Neural cell (in vitro differentiated cells): ENCODE data around the gene GATM. TPM values are rescaled to one million over a fixed set of nuclear protein-coding genes. Genes with fewer than 3 reads are reported as not detected.

Experiments
- H2AFZ ChIP-seq: fragments of 200-600, 300-800 bp; sonication (generic), shearing (Covaris generic); 2 replicates; pipeline ENCODE4 v1.6.0; 2014; ENCODE audit warnings: low read depth, mild to moderate bottlenecking, antibody characterized with exemption, low read length, moderate library complexity
- H3F3A ChIP-seq: fragments of 200-600 bp; shearing (Covaris generic); 2 replicates; pipeline ENCODE4 v1.6.1; 2016; ENCODE audit warnings: mild to moderate bottlenecking, moderate library complexity, mixed read lengths, antibody characterized with exemption, low read length; ENCODE audit not compliant: insufficient read depth, poor library complexity, severe bottlenecking
- H3K27ac ChIP-seq: fragments of 200-600, 300-800 bp; sonication (generic), shearing (Covaris generic); 2 replicates; pipeline ENCODE4 v1.5.1; 2014; ENCODE audit warnings: mild to moderate bottlenecking, low read length, moderate library complexity
- H3K27me3 ChIP-seq: fragments of 300-800, 200-600 bp; sonication (generic), shearing (Covaris generic); 2 replicates; pipeline ENCODE4 v1.6.0; 2014; ENCODE audit warnings: mild to moderate bottlenecking, low read depth, low read length, moderate library complexity; ENCODE audit not compliant: insufficient read depth
- H3K36me3 ChIP-seq: fragments of 300-800, 200-600 bp; sonication (generic), shearing (Covaris generic); 2 replicates; pipeline ENCODE4 v1.5.1; 2014; ENCODE audit warnings: mild to moderate bottlenecking, antibody characterized with exemption, low read length, moderate library complexity; ENCODE audit not compliant: insufficient read depth
- H3K4me2 ChIP-seq: fragments of 300-800, 200-600 bp; sonication (generic), shearing (Covaris generic); 2 replicates; pipeline ENCODE4 v1.6.0; 2014; ENCODE audit warnings: mild to moderate bottlenecking, low read length
- H3K4me3 ChIP-seq: fragments of 300-800, 200-600 bp; sonication (generic), shearing (Covaris generic); 2 replicates; pipeline ENCODE4 v1.5.1; 2014; ENCODE audit warnings: mild to moderate bottlenecking, low read length, moderate library complexity
- H3K79me2 ChIP-seq: fragments of 200-600 bp; shearing (Covaris generic); replicated peaks from 2 replicates; pipeline ENCODE4 v1.6.0; 2014; ENCODE audit warnings: mild to moderate bottlenecking, low read length, moderate library complexity; ENCODE audit not compliant: insufficient read depth
- H3K9ac ChIP-seq: fragments of 300-800, 200-600 bp; sonication (generic), shearing (Covaris generic); 2 replicates; pipeline ENCODE4 v1.6.1; 2016; ENCODE audit warnings: mild to moderate bottlenecking, low read length, mixed read lengths
- H3K9me2 ChIP-seq: fragments of 200-600 bp; shearing (Covaris generic); 2 replicates; pipeline ENCODE4 v1.6.1; 2016; ENCODE audit warnings: mild to moderate bottlenecking, low read length, mixed read lengths; ENCODE audit not compliant: insufficient read depth
- H3K9me3 ChIP-seq: fragments of 200-600, 300-800 bp; sonication (generic), shearing (Covaris generic); 2 replicates; pipeline ENCODE4 v1.6.1; 2016; ENCODE audit warnings: mild to moderate bottlenecking, mixed run types, low read length, moderate library complexity, mixed read lengths
- H4K20me1 ChIP-seq: fragments of 200-600 bp; shearing (Covaris generic); 2 replicates; pipeline ENCODE4 v1.6.1; 2016; ENCODE audit warnings: mild to moderate bottlenecking, mixed run types; ENCODE audit not compliant: insufficient read depth
- EP300 ChIP-seq: fragments of 450-650 bp; conservative IDR thresholded peaks from 2 replicates; pipeline ENCODE4 v1.6.1; 2014; ENCODE audit warnings: antibody characterized with exemption, mild to moderate bottlenecking, moderate library complexity; ENCODE audit not compliant: poor library complexity, severe bottlenecking
- EZH2 ChIP-seq: fragments of 200-600, 300-800 bp; shearing (Covaris generic), sonication (generic); IDR thresholded peaks from 2 replicates; pipeline ENCODE4 v1.6.1; 2014; ENCODE audit warnings: antibody characterized with exemption, low read length, borderline replicate concordance, mild to moderate bottlenecking; ENCODE audit not compliant: insufficient read depth, poor library complexity, severe bottlenecking
- MXI1 ChIP-seq: fragments of 450-650 bp; conservative IDR thresholded peaks from 2 replicates; pipeline ENCODE4 v1.6.1; 2014; ENCODE audit warnings: antibody characterized with exemption, mild to moderate bottlenecking; ENCODE audit not compliant: poor library complexity, severe bottlenecking
- POLR2AphosphoS5 ChIP-seq: IDR thresholded peaks from 2 replicates; pipeline ENCODE4 v1.6.1; 2012
- RAD21 ChIP-seq: fragments of 450-650 bp; conservative IDR thresholded peaks from 2 replicates; pipeline ENCODE4 v1.6.1; 2014; ENCODE audit warnings: antibody characterized with exemption, mild to moderate bottlenecking, moderate library complexity
- SMC3 ChIP-seq: fragments of 450-650 bp; conservative IDR thresholded peaks from 2 replicates; pipeline ENCODE4 v1.6.1; 2014; ENCODE audit warnings: antibody characterized with exemption, mild to moderate bottlenecking, moderate library complexity; ENCODE audit not compliant: poor library complexity
- TAF1 ChIP-seq: IDR thresholded peaks from 2 replicates; pipeline ENCODE4 v1.6.1; 2012; ENCODE audit warnings: low read depth
- polyA plus RNA-seq: library from polyadenylated mRNA; depleted of rRNA; stranded (reverse); fragments of >200 nt; gene quantifications from 2 replicates; pipeline ENCODE4 v1.2.3, GENCODE V29; 2014
- TF ChIP-seq, protein P1 (sequence below): IDR thresholded peaks from 2 replicates; pipeline ENCODE4 v1.6.1; 2012; ENCODE audit warnings: borderline replicate concordance
- TF ChIP-seq, protein P2 (sequence below): fragments of 450-650 bp; IDR thresholded peaks from 2 replicates; pipeline ENCODE4 v1.5.1; 2014; ENCODE audit warnings: antibody characterized with exemption, mild to moderate bottlenecking, moderate library complexity; ENCODE audit not compliant: poor library complexity, severe bottlenecking

Gene GATM
- polyA plus RNA-seq, 1 donor from 2014 or later = 13.3 TPM

DNA sequence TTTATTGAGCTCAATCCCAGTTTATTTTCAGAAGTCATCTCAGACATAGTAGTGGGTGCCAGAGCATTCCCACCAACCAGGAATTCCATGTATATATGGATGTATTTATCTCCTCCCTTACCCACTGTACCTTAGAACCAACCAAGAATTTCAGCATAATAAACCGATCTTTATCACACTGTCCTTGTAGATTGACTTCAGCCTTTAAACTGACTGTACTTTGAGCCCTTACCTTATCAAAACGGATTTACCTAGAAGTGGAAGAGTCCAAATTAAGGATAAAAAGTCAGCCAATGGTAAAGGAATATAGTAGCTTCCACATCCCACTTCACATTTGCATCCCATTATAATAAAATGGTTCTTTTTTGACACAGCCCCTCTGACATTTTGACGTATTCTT is 37.9 kb downstream of the GATM start:
- H2AFZ ChIP-seq = no peak overlapping the region
- H4K20me1 ChIP-seq = no peaks in the 10 kb centered on the region
- TF ChIP-seq, protein P1, sequence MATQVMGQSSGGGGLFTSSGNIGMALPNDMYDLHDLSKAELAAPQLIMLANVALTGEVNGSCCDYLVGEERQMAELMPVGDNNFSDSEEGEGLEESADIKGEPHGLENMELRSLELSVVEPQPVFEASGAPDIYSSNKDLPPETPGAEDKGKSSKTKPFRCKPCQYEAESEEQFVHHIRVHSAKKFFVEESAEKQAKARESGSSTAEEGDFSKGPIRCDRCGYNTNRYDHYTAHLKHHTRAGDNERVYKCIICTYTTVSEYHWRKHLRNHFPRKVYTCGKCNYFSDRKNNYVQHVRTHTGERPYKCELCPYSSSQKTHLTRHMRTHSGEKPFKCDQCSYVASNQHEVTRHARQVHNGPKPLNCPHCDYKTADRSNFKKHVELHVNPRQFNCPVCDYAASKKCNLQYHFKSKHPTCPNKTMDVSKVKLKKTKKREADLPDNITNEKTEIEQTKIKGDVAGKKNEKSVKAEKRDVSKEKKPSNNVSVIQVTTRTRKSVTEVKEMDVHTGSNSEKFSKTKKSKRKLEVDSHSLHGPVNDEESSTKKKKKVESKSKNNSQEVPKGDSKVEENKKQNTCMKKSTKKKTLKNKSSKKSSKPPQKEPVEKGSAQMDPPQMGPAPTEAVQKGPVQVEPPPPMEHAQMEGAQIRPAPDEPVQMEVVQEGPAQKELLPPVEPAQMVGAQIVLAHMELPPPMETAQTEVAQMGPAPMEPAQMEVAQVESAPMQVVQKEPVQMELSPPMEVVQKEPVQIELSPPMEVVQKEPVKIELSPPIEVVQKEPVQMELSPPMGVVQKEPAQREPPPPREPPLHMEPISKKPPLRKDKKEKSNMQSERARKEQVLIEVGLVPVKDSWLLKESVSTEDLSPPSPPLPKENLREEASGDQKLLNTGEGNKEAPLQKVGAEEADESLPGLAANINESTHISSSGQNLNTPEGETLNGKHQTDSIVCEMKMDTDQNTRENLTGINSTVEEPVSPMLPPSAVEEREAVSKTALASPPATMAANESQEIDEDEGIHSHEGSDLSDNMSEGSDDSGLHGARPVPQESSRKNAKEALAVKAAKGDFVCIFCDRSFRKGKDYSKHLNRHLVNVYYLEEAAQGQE = no peak
- TF ChIP-seq EZH2 (no peak), RAD21 (no peak), MXI1 (no peak), SMC3 (no peak), EP300 (no peak), TAF1 (no peak), POLR2AphosphoS5 (no peak)
- TF ChIP-seq, protein P2, sequence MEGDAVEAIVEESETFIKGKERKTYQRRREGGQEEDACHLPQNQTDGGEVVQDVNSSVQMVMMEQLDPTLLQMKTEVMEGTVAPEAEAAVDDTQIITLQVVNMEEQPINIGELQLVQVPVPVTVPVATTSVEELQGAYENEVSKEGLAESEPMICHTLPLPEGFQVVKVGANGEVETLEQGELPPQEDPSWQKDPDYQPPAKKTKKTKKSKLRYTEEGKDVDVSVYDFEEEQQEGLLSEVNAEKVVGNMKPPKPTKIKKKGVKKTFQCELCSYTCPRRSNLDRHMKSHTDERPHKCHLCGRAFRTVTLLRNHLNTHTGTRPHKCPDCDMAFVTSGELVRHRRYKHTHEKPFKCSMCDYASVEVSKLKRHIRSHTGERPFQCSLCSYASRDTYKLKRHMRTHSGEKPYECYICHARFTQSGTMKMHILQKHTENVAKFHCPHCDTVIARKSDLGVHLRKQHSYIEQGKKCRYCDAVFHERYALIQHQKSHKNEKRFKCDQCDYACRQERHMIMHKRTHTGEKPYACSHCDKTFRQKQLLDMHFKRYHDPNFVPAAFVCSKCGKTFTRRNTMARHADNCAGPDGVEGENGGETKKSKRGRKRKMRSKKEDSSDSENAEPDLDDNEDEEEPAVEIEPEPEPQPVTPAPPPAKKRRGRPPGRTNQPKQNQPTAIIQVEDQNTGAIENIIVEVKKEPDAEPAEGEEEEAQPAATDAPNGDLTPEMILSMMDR = no peak
- no peaks in the 10 kb centered on the region for H3F3A ChIP-seq
- H3K9me2 ChIP-seq = no peaks in the 10 kb centered on the region
- H3K27ac ChIP-seq = no peak overlapping the region
- H3K4me3 ChIP-seq = no peak overlapping the region
- no peaks in the 10 kb centered on the region for H3K79me2 ChIP-seq
- H3K4me2 ChIP-seq = no peak overlapping the region
- H3K9ac ChIP-seq = no peak overlapping the region
- H3K27me3 ChIP-seq = no peaks in the 10 kb centered on the region
- H3K36me3 ChIP-seq = no peaks in the 10 kb centered on the region
- no peaks in the 10 kb centered on the region for H3K9me3 ChIP-seq

DNA sequence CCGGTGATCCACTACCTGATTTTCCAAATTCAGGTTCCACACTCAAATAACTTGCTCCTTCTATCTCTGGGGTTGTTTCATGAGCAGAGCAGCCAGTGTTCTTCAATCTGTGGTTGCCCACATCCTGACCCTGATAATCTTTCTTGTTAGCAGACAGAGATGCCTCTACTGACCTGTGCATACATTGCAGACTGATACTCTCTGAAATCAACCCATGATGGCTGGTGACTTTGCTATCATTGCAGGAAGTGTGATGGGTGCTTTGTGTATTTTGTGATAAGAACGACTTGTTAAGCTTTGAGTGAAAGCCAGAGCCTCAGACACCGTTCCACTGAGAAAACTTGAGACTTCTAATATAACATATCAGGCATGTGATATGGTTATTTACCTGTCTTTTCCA is 39.9 kb downstream of the GATM start:
- no peak overlapping the region for H3K27ac ChIP-seq
- TF ChIP-seq POLR2AphosphoS5 (no peak), TAF1 (no peak), RAD21 (no peak), SMC3 (no peak), EZH2 (no peak), EP300 (no peak), MXI1 (no peak)
- TF ChIP-seq, protein P1 = no peak
- TF ChIP-seq, protein P2 = no peak

More for the DNA sequence above, 39.9 kb downstream of the GATM start:
- Histone ChIP-seq H3K36me3 (no peaks in the 10 kb centered on the region), H3K79me2 (no peaks in the 10 kb centered on the region), H4K20me1 (no peaks in the 10 kb centered on the region), H3K9ac (no peak overlapping the region), H3K9me2 (no peaks in the 10 kb centered on the region), H3K27me3 (no peaks in the 10 kb centered on the region), H3K9me3 (no peaks in the 10 kb centered on the region), H3K4me3 (no peak overlapping the region), H3F3A (no peaks in the 10 kb centered on the region), H2AFZ (no peak overlapping the region), H3K4me2 (no peak overlapping the region)
